GM06990 (cell line): ENCODE results near the gene SHE.

ENCODE experiments used
- DNase-seq: peaks from one replicate; pipeline ENCODE4 v3.0.0-alpha.2; 2011; ENCODE audit not compliant: insufficient read length; ENCODE audit errors: extremely low read depth
- H3K27me3 ChIP-seq: replicated peaks from 2 replicates; pipeline ENCODE4 v1.6.0; 2011; ENCODE audit warnings: low read length; ENCODE audit not compliant: control insufficient read depth, insufficient read depth
- H3K36me3 ChIP-seq: 2 replicates; pipeline ENCODE4 v1.5.1; 2011; ENCODE audit warnings: low read length; ENCODE audit not compliant: control insufficient read depth, insufficient read depth
- H3K4me3 ChIP-seq: replicated peaks from 2 replicates; pipeline ENCODE4 v1.5.1; 2011; ENCODE audit warnings: low read depth, mild to moderate bottlenecking, control low read depth, low read length
- CTCF ChIP-seq: IDR thresholded peaks from 2 replicates; pipeline ENCODE4 v1.5.1; 2011; ENCODE audit warnings: low read length, control low read depth, mild to moderate bottlenecking, inconsistent platforms; ENCODE audit not compliant: insufficient read depth, poor library complexity, severe bottlenecking

Gene SHE

GRCh38 chr1:154548028-154548427 is 45.8 kb upstream of the SHE start:
- DNase-seq = no peak
- Histone ChIP-seq H3K36me3 (peaks cover 36% of the 10 kb centered on the region), H3K27me3 (no peaks in the 10 kb centered on the region), H3K4me3 (no peak overlapping the region)
- TF ChIP-seq CTCF = no peak

GRCh38 chr1:154547105-154547732 is 45.0 kb upstream of the SHE start:
- TF ChIP-seq CTCF = no peak
- H3K36me3 ChIP-seq = peaks cover 28% of the 10 kb centered on the region

GRCh38 chr1:154546264-154547063 is 44.3 kb upstream of the SHE start:
- DNase-seq = peak; percentile 25
- Histone ChIP-seq H3K36me3 (peaks cover 22% of the 10 kb centered on the region), H3K4me3 (no peak overlapping the region), H3K27me3 (no peaks in the 10 kb centered on the region; the same call in 1 of the 2 replicates)
- peak; percentile 81 for TF ChIP-seq CTCF

More at GRCh38 chr1:154547105-154547732, 45.0 kb upstream of the SHE start:
- no peaks in the 10 kb centered on the region; the same call in 1 of the 2 replicates for H3K27me3 ChIP-seq
- no peak for DNase-seq
- H3K4me3 ChIP-seq = no peak overlapping the region

GRCh38 chr1:154541231-154541630 is 39.0 kb upstream of the SHE start:
- Histone ChIP-seq H3K36me3 (no peaks in the 10 kb centered on the region), H3K4me3 (no peak overlapping the region), H3K27me3 (peaks cover 2% of the 10 kb centered on the region)
- DNase-seq = no peak
- TF ChIP-seq CTCF = no peak

DNA sequence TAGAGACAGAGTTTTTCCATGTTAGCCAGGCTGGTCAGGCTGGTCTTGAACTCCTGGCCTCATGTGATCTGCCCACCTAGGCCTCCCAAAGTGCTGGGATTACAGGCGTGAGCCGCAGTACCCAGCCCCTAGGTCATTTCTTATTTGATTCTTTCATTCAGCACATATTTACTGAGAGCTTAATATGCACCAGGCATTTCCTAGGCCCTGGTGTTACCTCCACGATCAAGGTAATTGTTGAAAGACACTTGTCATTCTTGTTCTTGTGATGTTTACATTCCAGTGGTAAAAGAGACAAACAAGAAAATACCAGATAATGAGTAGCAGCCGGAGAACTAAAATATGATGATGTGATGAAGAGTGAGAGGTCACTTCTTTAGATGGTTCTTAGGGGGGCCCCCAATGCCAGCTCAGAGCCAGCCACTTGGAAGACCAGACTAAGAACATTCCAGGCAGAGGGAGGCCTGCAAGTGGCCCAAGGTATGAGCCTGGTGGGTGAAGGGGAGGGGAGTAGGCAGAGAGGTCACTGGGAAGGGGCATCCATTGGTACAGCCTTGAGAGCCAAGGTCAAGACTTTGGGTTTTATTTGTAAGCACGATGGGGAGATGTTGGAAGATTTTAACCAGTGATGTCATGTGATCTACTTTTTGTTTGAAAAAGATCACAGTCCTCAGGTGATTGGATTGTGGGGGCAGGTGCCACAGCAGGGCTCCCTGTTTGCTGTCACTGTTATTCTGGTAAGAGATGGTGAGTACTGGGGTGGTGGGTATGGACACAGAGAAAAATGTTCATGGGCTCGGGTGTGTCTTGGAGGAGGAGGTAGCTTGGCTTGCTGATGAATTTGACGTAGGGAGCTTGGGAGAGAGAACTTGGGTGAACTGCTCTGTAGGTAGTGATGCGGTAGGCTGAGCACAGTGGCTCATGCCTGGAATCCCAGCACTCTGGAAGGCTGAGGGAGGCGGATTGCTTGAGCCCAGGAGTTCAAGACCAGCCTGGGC is 37.6 kb upstream of the SHE start:
- peaks cover 2% of the 10 kb centered on the region for H3K27me3 ChIP-seq
- no peak for TF ChIP-seq CTCF
- DNase-seq = no peak
- H3K36me3 ChIP-seq = no peaks in the 10 kb centered on the region
- no peak overlapping the region for H3K4me3 ChIP-seq
